ENCODE measurements around the gene EFR3B.

- TF ChIP-seq CTCF (IDR thresholded peaks at IDR 0.05; ENCODE audit: insufficient read depth, low read length, poor library complexity, severe bottlenecking) (no peak), EZH2phosphoT487 (conservative IDR thresholded peaks at IDR 0.05; ENCODE audit: low read length) (no peak)
These were observed at the start of gene EFR3B for GRCh38 chr2:25041928-25042320.
